Measurements from ENCODE around the gene PPME1.

DNA sequence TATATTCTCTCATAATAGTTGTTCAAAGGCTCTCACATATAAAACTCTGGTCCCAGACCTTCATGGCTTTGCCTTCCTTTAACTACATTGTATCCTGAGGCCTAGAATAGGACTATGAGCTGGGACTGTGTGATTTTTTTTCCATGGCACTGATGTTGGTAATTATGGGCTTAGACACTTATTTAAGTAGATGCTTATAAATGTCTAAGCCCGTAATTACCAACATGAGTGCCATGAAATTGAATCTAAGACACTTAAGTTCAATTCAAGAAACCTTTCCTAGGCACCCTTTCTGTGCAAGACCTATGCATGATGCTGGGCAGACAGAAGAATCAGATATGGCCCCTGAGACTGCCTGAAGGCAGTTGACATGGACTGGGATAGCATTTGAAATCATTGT, 77.4 kb downstream of the PPME1 start:
- TF ChIP-seq CTCF (IDR thresholded peaks at IDR 0.05; ENCODE audit: low read depth, low read length, poor library complexity, severe bottlenecking) = no peak
- no peak for TF ChIP-seq EZH2phosphoT487 (IDR thresholded peaks at IDR 0.05; ENCODE audit: borderline replicate concordance, low read length)
